HG03378 (cell line): ENCODE data around the gene LRG1.

Experiments
- ATAC-seq: cut with Tn5 transposase; IDR thresholded peaks from one replicate; pipeline ENCODE4 v1.9.1; 2021; ENCODE audit warnings: mild to moderate bottlenecking, moderate library complexity; ENCODE audit not compliant: unreplicated experiment

Gene LRG1

DNA sequence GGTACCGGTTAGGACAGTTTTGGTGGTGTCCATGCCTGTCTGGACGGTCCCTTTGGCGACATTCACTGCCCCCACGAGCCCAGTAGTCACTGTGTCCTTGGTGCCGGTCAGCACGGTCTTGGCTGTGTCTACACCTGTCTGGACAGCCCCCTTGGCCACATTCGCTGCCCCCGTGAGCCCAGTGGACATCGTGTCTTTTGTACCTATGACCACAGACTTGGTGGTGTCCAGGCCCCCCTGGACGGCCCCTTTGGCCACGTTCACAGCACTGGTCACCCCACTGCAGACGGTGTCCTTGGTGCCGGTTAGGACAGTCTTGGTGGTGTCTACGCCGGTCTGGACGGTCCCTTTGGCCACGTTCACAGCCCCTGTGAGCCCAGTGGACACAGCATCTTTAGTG, 27.8 kb downstream of the LRG1 start:
- no peak for ATAC-seq

DNA sequence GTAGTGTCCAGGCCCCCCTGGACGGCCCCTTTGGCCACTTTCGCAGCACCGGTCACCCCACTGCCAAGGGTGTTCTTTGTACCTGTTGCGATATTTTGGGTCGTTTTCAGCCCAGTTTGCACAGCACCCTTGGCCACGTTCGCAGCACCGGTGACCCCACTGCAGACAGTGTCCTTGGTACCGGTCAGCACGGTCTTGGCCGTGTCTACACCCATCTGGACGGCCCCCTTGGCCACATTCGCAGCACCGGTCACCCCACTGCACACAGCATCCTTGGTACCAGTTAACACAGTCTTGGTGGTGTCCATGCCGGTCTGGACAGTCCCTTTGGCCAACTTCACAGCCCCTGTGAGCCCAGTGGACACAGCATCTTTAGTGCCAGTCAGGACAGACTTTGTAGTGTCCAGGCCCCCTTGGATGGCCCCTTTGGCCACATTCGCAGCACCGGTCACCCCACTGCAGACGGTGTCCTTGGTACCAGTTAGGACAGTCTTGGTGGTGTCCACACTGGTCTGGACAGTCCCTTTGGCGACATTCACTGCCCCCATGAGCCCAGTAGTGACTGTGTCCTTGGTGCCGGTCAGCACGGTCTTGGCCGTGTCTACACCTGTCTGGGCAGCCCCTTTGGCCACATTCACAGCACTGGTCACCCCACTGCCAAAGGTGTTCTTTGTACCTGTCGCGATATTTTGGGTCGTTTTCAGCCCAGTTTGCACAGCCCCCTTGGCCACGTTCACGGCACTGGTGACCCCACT, 28.4 kb downstream of the LRG1 start:
- no peak for ATAC-seq

DNA sequence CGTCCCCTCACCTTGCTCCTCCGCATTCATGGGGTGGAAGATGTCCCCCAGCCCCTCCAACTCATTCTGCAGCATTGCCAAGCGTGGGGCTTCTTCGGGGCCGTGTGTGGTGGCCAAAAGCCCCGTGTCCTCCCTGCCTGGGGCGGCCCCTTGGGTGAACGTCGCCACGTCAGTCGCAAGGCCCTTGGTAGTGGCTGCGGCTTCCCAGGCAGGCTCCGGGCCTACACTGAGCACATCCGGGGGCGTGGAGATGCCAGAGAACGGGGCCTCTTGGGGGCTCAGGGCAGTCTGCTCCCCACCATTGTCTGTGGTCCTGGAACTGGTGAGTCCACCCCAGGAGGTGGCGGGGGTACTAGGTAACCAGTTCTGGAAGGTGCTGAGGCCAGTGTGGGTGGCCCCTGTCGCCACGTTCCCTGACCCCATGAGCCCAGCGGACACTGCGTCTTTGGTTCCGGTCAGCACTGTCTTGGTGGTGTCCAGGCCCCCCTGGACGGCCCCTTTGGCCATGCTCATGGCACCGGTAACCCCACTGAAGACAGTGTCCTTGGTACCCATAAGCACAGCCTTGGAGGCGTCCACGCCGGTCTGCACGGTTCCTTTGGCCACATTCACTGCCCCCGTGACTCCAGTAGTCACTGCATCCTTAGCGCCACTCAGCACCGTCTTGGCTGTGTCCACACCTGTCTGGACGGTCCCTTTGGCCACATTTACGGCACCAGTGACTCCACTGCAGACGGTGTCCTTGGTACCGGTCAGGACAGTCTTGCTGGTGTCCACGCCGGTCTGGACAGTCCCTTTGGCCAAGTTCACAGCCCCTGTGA, 29.2 kb downstream of the LRG1 start:
- ATAC-seq = no peak

DNA sequence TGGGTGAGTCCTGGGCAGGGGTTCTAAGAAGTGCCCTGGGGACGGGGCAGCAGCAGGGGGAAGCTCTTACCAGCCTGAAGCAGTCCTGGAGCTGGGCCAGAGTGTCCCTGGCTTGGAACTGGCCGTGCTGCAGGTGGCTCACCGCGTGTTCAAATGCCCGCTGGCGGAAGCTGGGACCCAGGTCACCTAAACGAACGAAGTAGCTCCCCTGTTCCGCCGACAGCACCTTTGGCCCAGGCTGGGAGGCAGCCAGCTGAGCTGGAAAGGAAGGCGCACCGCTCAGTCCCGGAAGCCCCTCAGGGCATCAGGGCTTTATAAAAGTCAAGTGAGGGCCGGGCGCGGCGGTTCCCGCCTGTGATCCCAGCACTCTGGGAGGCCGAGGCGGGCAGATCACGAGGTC, 31.1 kb downstream of the LRG1 start:
- ATAC-seq = no peak

DNA sequence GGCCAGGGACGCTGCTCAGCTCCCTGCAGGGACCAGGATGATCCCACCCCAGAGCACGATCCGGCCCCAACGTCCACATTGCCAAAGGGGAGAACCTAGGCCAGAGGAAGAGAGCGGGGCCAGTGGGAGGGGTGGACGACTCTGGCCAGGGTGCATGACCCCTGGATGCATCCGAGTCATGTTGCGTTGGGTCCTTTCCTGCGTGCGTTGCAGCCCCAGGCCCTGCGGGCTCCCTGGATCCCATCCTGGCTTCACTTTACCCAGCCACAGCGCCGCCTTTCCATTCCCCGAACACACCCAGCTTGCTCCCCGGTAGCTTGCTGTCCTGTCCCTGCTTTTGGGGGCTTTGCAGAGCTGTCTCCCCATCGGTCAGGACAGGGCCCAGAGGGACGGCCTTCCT, 32.0 kb downstream of the LRG1 start:
- ATAC-seq = no peak

DNA sequence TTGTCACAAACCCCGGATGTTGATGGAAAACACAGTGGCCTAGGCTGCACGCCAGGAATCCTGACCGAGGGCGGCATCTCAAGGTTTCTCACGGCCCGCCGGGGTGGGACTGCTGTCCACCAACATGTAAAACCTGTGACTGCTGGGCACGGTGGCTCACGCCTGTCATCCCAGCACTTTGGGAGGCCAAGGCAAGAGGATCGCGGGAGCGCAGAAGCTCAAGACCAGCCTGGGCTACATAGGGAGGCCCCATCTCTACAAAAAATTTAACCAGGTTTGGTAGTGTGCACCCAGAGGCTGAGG, 32.7 kb downstream of the LRG1 start:
- no peak for ATAC-seq

DNA sequence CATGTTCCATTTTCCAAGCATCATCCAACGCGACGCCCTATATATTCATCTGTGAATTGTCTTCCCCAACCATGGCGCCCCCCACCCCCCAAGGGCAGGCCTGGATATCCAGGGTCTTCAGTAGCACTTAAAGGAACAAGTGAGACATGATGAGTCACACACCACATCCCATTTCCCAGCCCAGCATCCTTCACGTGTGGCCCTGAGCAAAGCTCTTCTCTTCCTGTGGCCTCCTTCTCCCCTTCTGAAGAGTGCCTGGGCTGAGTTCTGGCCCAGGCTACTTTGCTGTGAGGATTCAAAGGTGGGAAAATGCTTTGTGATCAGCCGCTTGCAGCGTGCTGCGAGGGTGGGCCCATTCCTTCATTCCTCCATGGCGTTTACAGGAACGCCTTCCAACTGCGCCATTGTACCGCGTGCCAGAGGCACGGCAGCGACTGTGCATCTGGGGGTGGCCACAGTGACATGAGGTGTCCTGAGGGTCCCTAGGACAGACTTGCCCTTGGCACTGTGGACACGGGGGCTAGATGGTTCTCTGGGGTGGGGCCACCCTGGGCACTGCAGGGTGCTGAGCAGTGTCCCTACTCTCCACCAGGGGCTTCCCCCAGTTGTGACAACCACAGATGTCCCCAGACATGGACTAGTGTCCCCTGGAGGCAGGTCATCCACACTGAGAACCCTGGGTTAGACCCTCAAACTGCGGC, 33.2 kb downstream of the LRG1 start:
- ATAC-seq = no peak

DNA sequence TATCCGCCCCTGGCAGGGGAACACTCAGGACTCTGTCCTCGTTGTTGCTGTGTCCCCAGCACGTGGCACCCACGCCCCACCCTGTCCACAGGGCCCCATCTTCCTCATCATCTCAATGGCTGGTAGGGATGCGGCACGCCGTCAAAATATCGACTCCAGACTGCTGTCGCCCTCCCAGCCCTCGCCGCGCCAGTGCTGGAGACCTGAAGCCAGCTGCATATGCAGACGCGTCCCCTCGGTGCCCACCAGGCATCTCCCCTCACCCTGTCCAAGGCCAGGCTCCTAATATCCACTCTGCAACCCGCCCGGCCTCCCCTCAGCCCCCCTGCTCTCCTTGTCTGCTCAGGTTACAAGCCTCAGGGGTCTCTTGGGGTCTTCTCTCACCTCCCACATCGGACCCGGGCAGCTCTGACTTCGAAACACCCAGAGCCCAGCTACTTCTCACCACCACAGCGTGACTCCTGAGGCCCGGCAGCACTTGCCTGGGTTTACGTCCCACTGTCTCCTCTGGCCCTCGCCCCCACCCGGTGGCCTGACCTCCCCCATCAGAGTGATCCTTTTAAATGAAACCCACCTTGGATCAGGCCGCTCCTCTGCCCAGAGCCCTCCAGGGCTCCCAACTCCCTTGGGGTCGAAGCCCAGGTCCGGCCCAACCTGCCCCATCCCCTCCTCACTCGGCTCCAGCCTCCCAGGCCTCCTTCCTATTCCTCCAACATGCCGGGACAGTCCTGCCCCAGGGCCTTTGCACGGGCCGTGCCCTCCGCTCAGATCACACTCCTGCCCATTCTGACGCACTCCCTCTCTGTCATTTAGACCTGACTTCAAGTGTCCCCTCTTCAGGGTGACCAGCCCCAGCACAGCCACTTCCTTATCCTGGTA, 34.0 kb downstream of the LRG1 start:
- ATAC-seq = no peak

DNA sequence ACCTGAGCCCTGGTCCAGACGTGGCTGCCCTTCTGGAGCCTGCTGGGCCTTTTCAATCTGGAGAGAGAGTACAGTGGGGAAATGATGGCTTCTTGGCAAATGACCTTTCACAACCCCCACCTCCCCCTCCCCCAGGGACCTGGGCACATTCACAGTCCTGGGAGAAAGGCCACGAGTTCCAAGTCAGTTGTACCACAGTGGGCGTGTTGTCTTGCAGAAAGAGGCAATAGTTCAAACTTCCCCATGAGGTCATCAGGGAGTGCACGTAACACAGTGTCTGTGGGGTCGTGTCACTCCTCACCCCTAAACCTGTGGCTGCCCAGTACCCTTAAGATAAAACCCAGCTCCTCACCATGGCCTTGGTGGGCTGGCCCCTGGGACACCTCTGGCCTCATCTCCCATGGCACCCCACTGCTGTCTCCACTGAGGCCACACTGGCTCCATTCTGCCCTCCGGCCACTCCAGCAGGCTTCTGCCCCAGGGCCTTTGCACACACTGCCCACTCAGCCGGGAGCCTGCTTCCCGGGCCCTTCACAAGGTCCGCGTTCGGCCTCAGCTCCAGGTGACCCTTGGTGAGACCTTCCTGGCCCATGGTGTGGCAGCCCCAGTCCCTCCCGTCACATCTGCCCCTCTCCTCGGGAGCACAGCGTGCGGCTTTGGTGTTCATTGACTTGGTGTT, 34.8 kb downstream of the LRG1 start:
- no peak for ATAC-seq

DNA sequence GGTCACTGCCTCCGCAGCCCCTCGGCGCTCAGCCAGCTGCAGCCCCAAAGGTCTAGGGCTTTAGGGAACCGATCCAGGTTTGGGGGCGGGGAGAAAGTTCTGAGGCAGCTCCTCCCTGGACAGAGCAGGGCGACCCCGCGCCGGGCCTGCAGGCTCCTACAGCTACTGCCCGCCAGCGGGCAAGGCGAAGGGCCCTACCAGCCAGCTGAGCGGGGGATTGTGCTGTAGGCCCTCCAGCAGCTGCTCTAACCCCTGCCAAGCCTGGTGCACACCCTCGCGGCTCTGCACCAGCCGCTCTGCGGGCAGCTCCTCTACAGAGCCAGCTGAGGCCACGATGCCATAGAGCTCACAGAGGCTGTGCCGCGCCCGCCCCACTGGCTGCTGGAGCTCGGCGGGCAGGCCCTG, 35.5 kb downstream of the LRG1 start:
- no peak for ATAC-seq

DNA sequence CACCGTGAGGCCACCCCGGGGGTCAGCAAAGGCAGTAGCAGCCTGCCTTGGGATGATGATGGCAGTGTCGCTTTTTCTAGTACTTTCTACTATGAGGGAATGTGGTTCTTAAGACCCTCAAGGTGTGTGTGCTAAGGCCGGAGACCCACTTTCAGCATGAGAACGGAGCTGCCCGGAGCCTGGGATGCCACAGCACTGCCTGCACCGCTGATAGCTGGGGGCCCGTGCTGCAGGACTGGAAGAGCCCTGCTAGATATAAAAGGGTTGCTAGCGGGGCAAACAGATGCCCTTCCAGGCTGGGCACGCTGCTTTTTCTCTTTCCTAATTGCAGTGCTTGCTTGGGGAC, 36.0 kb downstream of the LRG1 start:
- ATAC-seq = no peak

DNA sequence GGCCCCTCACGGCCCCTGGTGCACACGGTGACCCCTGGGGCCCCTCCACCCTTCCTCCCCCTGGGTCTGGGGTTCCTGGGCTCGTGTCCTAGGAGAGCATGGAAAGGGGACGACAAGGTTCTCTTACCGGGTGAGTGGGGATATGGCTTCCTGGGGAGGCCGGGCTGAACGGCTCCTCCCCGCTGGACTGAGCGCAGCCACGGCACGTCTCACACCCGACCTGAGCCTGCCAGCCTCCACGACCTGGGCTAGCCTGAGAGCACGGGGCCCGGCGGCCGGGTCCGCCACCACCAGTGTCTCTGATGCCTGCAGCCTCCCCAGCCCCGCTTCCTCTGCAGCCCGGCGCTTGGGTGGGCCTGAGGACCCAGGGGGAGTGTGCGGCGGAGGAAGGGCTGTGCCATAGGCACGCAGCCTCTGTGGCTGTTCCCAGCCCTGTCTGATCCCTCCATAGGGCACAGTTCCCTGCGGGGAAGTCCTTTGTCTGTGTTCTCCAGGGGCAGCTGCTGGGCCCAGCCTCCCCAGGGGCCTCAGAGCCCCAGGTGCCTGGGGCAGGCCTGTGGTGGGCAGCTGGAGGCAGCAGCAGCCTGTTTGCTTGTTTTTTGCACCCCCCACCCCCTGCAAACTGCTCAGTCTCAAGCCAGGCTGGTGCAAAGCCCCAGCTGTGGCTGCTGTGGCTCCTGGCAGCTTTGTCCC, 36.6 kb downstream of the LRG1 start:
- ATAC-seq = no peak

DNA sequence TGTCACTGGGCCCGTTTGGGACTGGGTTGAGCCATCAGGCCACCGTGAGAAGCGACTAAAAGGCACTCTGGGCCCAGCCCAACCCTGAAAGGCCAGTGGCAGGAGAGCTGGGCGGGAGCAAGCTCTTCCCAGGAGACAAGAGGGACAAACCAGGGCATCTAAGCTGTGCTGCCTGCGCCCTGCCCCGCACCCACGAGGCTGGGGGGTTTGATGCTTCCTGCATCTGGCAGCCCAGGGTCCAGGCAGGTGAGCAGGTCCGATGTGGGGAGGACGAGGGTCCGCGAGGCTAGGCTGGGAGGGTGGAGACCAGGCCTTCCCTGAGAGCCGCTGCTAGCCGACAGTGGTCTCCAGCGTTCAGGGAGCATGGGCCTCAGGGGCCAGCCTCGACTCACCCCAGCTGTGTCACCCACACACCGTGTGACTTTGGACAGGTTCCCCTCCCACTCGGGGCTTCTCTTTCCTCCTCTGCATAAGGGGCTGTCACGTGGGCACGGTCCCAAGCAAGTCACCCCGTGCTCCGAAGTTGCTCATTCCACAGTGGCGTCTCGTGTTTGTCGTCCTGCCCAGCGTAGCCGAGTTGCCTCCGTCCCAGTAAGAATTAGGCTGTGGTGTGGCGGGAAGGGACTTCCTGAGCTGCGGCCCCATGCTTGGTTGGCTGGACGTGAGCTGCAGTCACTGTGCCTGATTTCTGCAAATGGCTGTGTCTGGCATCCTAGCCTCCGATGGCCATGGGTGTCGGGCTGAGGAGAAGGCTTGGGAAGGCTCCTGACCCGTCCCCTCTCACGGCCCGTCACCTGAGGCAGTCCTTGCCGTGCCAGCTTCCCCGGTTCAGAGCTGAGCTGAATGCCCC, 37.3 kb downstream of the LRG1 start:
- ATAC-seq = no peak

DNA sequence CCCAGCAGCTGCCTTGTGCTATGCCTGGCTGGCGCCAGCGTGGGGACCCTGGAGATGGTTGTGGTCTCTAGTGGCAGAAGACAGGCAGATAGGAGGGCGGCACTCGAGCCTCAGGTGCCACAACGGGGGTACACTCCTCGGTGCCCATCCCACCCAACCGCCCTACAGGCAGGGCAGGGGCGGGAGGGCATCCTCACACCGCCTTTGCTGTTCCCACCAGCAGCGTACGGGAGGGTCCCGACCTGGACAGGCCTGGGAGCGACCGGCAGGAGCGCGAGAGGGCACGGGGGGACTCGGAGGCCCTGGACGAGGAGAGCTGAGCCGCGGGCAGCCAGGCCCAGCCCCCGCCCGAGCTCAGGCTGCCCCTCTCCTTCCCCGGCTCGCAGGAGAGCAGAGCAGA, 38.1 kb downstream of the LRG1 start:
- ATAC-seq = no peak

DNA sequence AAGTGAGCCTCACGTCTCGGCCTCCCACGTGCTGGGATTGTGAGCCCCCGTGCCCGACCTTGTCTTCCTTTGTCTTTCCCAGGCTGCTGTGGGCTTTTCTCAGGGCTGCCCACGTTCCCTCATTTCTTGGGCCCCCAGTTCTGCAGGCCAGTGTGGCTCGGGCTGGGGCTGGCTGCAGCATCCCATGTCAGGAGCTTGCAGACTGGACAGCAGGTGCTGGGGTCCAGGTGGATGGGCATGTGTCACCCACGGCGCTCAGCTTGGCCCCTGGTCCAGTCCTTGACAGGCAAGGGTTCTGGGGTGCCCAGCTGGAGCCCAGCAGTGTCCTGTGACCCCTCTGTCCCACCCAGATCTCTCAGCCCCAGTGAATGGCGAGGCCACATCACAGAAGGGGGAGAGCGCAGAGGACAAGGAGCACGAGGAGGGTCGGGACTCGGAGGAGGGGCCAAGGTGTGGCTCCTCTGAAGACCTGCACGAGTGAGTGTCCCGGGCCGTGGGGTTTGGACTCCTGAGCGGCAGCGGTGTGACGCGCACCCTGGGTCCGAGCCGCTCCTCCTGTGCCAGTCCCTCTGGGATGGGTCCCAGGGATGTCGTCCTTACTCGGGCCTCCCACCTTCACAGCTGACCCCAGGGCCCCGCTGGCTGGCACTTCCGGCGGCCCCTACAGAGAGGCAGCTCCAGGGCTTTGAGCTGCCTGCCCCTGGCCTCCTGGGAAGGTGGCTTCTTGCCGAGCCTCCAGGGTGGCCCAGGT, 38.8 kb downstream of the LRG1 start:
- no peak for ATAC-seq

DNA sequence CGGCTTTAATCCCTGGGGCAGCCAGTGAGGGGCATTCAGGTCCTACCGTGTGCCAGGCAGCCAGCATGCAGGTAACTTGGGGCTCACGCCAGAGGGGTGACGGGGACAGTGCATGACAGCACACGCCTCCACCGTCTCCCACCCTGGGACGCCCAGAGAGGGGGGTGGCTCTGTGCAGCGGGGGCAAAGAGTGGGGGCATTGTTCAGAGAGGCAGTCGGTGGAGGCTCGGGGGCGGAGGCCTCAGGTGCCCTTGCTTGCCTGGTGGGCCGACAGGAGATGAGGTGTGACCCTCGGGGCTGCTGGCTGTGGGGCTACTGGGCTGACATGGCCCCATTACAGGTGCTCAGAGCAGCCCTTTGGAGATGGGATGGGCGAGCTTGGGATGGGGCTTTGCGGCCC, 40.0 kb downstream of the LRG1 start:
- ATAC-seq = no peak

DNA sequence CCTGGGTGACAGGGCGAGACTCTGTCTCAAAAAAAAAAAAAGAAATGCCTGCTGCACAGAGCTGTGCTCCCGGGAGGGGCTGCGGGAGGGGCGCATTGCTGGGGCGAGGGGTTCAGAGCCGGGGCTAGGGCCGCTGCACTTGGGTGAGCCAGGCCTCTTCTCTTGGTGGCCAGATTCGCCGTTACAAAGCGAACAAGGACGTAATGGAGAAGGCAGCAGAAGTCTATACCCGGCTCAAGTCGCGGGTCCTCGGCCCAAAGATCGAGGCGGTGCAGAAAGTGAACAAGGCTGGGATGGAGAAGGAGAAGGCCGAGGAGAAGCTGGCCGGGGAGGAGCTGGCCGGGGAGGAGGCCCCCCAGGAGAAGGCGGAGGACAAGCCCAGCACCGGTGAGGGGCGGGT, 40.5 kb downstream of the LRG1 start:
- no peak for ATAC-seq

DNA sequence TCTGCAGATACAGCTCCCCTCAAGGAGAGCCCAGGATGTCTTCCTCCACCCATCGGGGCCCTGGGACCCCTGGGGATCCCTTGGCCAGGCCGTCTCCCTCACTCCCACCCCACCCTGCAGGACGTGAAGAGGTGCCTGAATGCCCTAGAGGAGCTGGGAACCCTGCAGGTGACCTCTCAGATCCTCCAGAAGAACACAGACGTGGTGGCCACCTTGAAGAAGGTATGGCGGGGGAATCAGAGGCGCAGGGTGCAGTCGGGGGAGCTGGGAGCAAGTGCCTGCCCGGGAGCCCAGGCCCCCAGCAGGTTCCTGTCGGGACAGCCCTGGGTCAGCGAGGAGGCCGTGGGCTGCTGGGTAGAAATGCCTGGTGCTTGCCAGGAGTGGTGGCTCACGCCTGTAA, 41.1 kb downstream of the LRG1 start:
- ATAC-seq = no peak
